LNCAP (cell line): ENCODE data around the gene TRUB2.

Experiments used
- CTCF ChIP-seq: fragments of 450-650 bp; IDR thresholded peaks from 2 replicates; pipeline ENCODE4 v1.5.1; 2017; ENCODE audit warnings: mild to moderate bottlenecking

Gene TRUB2

DNA sequence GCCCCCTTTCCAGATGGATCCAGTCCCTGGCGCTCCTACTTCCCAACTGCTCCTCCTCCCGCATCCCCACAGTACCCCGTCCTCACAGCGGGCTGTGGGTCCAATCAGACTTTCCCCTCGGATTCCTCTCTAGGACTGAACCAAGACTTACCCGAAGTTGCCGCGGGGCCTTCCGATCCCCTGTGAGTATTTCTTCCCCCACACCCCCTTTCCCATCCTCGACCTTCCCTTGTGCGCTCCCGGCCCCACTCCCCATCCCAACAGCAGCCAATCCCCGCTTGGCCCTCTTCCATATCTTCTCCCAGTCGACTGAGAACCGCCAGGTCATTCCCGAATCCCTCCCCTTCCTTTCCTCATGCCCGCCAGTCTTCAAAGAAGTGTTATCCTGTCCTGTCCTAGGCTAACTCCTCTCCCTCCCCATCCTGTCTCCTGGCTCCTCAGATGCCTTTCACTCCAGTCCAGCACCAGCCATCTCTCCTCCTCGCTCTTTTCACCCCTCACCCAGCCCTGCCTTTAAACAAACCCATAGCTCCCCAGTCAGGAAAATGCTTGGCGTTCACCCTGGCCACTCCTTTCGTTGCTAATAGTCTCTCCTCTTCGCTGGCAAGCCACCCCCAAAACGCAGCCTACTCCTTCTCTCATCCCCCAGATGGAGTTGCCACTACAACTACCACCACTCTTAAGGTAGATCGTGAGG lies 45.5 kb downstream of the TRUB2 start:
- no peak for TF ChIP-seq CTCF

DNA sequence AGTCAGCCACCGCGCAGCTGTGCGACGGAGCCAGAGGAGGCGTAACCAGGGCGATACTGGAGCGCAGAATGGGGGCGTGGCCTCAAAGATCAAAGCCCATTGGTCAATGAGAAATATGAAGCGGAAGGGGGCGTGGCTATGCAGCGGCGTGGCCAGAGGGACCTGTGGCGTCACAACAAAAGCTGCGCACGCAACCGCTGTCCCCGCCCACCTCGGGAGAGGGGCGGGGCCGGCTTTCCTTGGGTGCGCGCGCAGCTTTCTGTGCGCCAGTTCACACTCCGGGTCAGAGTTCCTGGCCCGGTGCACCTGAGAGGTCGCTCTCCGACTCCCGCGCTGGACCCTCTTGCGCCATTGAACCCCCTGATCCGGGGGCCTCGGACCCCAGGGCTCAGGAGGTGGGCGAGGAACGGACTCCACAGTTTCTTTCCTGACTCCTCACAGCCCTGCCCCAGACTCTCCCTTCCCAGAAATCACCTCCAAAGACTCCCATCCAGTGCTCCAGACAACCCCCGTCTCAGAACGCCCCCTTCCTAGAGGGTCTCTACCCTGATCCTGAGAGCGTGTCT lies 46.2 kb downstream of the TRUB2 start, which contains the start of gene SWI5:
Gene SWI5 (plus strand): TSS at position 269 of the 566 bp plus-strand sequence.
- no peak for TF ChIP-seq CTCF

DNA sequence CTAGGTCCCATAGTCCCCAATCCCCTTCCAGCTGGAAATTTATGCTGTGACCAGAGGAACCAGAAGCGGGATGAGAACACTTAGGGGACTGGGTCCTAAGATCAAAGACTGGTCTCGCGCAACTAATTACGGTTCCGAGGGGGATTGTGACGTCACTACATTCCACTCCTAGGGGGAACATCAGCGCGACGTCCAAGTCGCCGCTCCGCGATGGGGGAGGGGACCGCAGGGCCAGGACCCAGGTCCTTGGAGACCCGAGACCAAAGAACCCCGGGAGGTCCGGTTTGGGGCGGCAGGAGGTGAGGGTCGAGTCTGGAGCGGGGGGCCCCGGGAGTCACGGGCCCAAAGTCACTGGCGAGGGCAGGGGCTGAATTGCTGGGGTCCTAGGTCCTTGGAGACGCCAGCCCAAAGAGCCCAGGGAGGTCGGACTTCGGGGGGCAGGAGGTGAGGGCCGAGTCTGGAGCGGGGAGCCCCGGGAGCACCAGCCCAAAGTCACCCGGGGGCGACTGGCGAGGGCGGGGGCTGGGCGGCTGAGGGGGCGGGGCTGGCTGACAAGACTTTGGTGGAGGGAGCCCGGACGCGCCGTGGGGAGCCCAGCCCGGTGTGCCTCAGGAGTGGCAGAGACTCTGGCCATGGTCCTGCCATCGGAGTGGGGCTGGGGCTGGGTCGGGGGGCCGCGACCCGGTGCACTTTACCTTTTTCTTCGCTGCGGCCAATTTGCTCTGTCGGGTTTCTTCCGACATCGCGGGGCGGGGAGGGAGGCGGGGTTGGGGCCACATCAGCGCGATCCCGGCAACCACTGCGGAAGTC lies 46.8 kb downstream of the TRUB2 start, which contains the start of gene GOLGA2:
Gene GOLGA2 (minus strand): TSS at position 810 of the 810 bp plus-strand sequence. CDS start 31 bp downstream, at position 779.
- no peak for TF ChIP-seq CTCF

DNA sequence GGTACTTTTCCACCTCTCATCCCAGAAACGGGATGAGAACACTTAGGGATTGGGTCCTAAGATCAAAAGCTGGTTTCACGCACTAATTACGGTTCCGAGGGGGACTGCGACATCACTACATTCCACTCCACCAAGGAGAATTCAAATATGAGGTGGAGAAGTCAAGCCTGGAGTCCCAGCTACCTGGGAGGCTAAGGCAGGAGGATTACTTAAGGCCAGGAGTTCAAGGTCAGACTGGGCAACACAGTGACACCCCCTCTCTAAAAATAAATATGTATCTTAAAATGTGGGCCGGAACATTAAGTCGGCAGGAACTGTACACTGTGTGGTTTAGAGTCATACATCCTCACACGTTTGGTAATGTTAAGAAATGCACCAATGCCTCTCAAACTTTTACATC lies 48.0 kb downstream of the TRUB2 start:
- no peak for TF ChIP-seq CTCF

DNA sequence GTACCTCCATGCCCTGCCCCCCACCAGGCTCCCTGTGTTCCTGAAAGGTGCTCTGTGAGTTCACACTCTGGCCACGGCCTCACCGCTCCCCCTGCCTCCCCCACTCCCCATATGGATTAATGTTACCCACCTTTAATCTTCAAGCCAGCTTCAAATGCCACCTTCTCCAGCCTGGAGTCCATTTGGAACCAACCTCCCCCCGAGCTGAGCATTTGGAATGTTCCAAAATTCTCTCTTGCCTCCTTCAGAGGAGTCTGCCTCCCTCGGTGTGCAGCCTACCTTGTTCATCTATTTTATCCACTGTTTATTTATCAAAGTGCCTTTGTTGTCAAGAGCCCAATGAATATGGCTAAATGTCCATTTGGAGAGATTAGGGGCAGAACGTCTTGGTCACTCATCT lies 50.7 kb downstream of the TRUB2 start:
- no peak for TF ChIP-seq CTCF

DNA sequence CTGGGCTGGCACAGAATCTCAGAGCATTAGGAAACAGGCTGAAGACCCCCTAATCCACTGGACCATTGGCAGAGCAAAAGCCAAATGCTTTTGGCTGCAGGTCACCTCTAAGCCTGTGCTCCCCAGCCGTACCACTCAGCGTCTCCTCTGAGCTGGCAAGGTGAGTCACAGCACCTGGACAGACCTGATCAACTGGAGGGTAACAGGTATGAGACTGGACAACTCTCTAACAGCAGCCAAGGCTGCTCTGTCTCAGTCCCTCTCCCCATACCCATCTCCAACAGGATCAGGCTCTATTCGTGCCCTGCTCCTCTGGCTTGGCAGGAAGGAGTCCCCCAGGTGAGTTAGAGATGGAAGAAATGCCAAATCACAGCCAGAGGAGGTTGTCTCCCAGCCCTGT lies 51.1 kb downstream of the TRUB2 start:
- no peak for TF ChIP-seq CTCF

DNA sequence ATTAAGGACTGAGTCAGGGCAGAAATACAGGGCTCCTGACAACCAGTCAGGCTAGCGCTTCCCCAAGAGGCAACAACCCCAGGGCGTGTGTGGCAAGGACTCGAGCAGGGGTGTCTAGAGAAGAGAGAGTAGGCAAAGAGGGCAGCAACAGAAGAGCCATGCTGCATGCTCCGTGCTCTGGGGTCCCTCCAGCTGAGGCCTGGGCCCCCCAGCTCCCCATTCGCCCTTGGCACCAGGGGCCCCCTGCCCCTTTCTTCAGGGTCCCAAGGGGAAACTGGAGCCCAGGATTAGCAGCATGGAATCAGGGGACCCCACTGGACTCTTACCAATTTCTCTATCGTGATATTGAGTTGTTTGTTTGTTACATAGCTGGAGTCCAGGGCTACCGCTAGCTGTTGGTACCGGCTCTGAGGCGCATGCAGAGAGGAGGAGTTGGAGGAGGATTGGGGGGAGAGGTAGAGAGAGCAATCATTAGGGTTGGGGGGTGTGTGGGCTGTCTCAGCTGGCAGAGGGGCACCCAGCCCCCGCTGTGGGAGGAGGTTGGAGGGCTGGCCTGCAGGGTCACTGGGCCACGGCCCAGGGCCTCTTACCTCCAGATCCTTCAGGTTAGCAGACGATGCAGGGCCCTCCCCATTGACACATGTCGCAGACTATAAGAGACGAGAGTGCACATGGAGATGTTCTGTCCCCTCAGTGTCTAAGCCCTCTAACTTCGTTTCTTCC lies 55.2 kb downstream of the TRUB2 start:
- no peak for TF ChIP-seq CTCF
